ENCODE measurements around the gene SH2D3C.

Gene SH2D3C

DNA sequence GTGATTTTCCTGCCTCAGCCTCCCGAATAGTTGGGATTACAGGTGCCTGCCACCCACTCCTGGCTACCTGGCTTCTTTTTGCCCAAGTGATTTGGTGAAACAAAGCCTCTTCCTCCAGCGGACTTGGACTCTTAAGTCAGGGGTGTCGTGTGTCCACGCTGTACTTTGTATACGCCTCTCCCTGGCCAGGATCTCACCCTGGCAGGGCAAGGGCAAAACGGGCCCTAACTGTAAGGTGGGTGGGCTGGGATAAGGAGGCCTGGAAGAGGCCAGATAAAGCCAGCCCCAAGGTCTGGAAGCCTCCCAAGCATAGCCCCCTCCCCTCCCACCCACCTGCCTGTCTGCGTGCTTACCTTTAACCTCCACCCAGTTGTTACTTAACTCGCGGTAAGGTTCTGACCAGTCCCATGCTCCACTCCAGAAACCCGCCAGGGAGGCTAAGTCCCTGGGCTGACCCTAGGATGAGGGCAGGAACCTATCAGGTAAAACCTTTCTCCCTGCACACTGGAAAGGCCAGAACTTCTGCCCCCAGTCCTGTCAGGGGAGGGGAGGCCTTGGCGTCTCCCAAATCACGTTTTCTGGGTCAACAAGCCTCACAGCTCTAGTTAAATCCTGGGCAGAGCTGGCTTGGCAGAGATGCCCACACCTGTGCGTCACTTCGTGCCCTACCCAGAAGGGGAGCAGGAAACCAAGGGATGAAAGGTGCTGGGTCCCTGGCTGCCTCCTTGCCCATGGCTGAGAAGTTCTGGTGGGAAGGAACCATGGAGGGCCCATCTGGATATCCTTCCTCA, 15.7 kb upstream of the SH2D3C start:
- peaks cover 14% of the 10 kb centered on the region for H3K36me3 ChIP-seq (ENCODE audit: control insufficient read depth, insufficient read depth, low read length)
- DNase-seq (ENCODE audit: extremely low read depth, insufficient read length): no peak
- H3K4me3 ChIP-seq (replicated peaks; ENCODE audit: low read depth, low read length): no peak overlapping the region
- no peaks in the 10 kb centered on the region for H3K27me3 ChIP-seq (replicated peaks; ENCODE audit: control insufficient read depth, insufficient read depth, low read length)
- TF ChIP-seq CTCF (IDR thresholded peaks at IDR 0.05; ENCODE audit: insufficient read depth, low read length, poor library complexity, severe bottlenecking): no peak

GRCh38 chr9:127793093-127793708, 14.7 kb upstream of the SH2D3C start:
- peaks cover 24% of the 10 kb centered on the region for H3K36me3 ChIP-seq (ENCODE audit: control insufficient read depth, insufficient read depth, low read length)
- no peak for DNase-seq (ENCODE audit: extremely low read depth, insufficient read length)
- TF ChIP-seq CTCF (IDR thresholded peaks at IDR 0.05; ENCODE audit: insufficient read depth, low read length, poor library complexity, severe bottlenecking): no peak
- H3K27me3 ChIP-seq (replicated peaks; ENCODE audit: control insufficient read depth, insufficient read depth, low read length): no peaks in the 10 kb centered on the region
- H3K4me3 ChIP-seq (replicated peaks; ENCODE audit: low read depth, low read length): no peak overlapping the region

DNA sequence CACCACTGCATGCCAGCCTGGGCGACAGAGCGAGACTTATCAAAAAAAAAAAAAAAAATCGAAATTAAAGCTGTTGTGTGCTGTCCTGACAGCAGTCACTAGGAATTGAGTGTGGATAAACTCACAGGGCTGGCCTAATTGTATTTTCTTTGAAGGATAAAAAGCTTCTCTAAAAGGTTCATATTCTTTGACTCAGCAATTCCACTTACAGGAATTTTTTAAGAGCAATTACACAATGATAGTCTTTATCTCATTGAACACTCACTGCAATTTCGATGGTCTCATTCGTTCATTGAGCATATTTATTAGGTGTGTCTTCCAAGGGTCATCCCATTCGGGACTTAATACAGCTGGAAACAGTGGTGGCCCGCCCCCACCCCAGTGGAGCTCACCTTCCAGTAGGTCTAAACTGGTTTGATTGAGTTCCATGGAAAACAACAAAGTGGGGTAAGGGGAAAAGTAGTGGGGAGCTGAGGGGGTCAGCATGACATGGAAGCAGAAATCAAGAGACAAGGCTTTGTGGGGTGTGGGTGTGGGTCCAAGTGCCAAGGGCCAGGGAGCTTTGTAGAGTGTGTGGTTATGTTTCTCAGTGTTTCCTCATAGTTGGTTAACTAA, 14.1 kb upstream of the SH2D3C start:
- H3K4me3 ChIP-seq (replicated peaks; ENCODE audit: low read depth, low read length): no peak overlapping the region
- no peaks in the 10 kb centered on the region for H3K27me3 ChIP-seq (replicated peaks; ENCODE audit: control insufficient read depth, insufficient read depth, low read length)
- peaks cover 30% of the 10 kb centered on the region for H3K36me3 ChIP-seq (ENCODE audit: control insufficient read depth, insufficient read depth, low read length)
- TF ChIP-seq CTCF (IDR thresholded peaks at IDR 0.05; ENCODE audit: insufficient read depth, low read length, poor library complexity, severe bottlenecking): no peak
- DNase-seq (ENCODE audit: extremely low read depth, insufficient read length): no peak

DNA sequence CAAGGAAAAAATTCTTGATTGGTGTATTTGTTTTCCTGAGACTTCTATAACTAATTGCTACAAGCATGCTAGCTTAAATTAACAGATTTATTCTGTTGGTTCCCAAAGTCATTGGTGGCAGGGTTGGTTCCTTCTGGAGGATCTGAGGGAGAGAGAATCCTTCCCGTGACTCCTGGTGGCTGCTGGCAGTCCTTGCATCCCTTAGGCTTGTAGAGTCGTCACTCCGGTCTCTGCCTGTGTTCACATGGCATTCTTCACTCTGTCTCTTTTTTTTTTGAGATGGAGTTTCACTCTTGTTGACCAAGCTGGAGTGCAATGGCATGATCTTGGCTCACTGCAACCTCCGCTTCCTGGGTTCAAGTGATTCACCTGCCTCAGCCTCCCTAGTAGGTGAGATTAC, 12.6 kb upstream of the SH2D3C start:
- no peak for DNase-seq (ENCODE audit: extremely low read depth, insufficient read length)
- Histone ChIP-seq H3K27me3 (replicated peaks; ENCODE audit: control insufficient read depth, insufficient read depth, low read length) (no peaks in the 10 kb centered on the region), H3K36me3 (ENCODE audit: control insufficient read depth, insufficient read depth, low read length) (peaks cover 35% of the 10 kb centered on the region), H3K4me3 (replicated peaks; ENCODE audit: low read depth, low read length) (no peak overlapping the region)
- TF ChIP-seq CTCF (IDR thresholded peaks at IDR 0.05; ENCODE audit: insufficient read depth, low read length, poor library complexity, severe bottlenecking): no peak

DNA sequence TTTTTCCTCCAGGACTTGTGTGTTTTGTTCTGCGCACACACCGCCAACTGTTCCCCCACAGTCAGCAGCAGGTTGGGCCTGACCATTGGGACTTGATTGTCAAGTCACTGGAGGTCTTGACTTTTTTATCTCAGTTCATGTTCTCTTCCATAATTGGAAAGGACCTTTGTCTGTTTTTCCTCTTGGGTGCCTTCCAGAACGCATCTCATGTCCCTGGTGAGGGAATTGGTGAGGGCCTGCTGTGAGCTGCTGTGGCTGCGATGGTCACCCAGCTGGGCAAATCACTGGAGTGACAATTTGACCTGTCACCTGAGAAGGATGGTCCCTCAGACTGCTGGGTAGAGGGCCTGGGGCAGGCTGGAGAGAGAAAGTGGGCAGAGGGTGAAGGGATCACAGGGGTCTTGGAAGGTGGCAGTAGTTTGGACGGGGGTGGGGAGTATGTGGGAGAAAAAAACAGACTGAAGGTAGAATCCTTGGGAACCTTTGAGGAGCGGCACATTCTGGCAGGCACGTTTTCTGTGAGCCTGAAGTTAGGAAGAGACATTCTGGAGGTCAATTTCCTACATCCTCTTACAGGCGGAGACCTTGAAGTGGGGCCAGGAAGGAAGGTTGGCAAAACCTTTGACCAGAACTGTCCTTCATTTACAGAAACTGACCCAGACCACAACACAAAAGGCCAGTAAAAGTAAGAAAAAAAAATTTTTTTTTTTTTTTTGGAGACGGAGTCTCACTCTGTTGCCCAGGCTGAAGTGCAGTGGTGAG, 11.8 kb upstream of the SH2D3C start:
- H3K36me3 ChIP-seq (ENCODE audit: control insufficient read depth, insufficient read depth, low read length): peaks cover 35% of the 10 kb centered on the region
- no peaks in the 10 kb centered on the region for H3K27me3 ChIP-seq (replicated peaks; ENCODE audit: control insufficient read depth, insufficient read depth, low read length)
- no peak for DNase-seq (ENCODE audit: extremely low read depth, insufficient read length)
- no peak for TF ChIP-seq CTCF (IDR thresholded peaks at IDR 0.05; ENCODE audit: insufficient read depth, low read length, poor library complexity, severe bottlenecking)
- H3K4me3 ChIP-seq (replicated peaks; ENCODE audit: low read depth, low read length): no peak overlapping the region
